Measurements from ENCODE around the gene HSBP1L1. TPM values are rescaled to one million over a fixed set of nuclear protein-coding genes. Genes with fewer than 3 reads are reported as not detected.

The HSBP1L1 gene
- total RNA-seq, 1 experiment from 2014 or later: 56.8 TPM

DNA sequence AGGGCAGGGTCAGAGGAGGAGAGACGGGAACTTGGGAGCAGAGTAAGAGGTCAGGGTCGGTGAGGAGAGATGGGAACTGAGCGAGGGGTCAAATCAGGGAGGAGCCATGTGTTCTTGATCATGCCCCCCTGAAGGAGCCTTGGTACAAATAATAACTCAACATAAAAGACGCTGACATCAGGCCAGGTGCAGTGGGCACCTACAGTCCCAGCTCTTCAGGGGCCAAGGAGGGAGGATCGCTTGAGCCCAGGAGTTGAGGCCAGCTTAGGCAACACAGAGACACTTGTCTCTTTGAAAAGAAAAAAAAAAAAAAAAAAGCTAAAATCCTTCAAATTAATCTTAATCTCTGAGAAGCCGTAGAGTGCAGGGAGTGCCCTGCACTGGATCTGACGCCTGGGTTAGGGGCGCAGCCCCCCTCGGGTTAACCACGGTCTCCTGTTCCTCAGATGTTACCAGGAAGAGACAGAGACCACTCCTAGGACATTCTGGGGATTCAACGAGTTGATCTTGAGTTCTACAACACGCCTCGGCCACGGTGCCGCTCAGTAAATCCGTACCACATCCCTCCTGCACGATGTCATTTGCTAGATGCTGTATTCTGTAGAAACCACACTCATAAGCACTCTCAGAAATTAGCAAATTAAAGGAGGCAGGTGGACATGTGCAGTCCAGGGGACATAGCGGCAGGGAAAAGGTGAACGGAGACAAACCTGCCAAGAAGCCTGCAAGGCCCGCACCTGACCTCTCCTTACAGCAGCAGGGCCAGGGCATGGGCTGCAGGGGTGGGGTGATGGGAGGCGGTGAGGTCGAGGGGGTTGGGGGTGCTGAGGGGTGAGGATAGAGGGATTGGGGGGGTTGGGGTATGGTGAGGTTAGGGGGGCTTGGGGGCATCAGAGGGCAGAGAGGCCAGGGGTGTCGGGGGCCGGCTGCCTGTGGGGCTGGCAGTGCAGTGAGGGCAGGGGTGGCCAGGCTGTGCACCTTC is 42.2 kb upstream of the HSBP1L1 start:
- H3K4me2 ChIP-seq (ENCODE audit: low read length): no peak overlapping the region
- BruUV-seq (replicated peaks): no TSS peak
- no peaks in the 10 kb centered on the region for H3K9me3 ChIP-seq (ENCODE audit: low read length)
- no peak overlapping the region for H3K4me3 ChIP-seq (ENCODE audit: low read length)
- TF ChIP-seq EZH2phosphoT487 (IDR thresholded peaks at IDR 0.05; ENCODE audit: borderline replicate concordance, low read length) (no peak), EZH2 (IDR thresholded peaks at IDR 0.05; ENCODE audit: low read length, unreplicated experiment) (no peak)
- TF ChIP-seq, protein P1, sequence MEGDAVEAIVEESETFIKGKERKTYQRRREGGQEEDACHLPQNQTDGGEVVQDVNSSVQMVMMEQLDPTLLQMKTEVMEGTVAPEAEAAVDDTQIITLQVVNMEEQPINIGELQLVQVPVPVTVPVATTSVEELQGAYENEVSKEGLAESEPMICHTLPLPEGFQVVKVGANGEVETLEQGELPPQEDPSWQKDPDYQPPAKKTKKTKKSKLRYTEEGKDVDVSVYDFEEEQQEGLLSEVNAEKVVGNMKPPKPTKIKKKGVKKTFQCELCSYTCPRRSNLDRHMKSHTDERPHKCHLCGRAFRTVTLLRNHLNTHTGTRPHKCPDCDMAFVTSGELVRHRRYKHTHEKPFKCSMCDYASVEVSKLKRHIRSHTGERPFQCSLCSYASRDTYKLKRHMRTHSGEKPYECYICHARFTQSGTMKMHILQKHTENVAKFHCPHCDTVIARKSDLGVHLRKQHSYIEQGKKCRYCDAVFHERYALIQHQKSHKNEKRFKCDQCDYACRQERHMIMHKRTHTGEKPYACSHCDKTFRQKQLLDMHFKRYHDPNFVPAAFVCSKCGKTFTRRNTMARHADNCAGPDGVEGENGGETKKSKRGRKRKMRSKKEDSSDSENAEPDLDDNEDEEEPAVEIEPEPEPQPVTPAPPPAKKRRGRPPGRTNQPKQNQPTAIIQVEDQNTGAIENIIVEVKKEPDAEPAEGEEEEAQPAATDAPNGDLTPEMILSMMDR (conservative IDR thresholded peaks at IDR 0.05; ENCODE audit: low read depth, low read length): no peak
- CTCF ChIA-PET: no interaction called here
- H3K36me3 ChIP-seq (ENCODE audit: low read depth, low read length): 0 out of 2 replicates have a peak, but pooled peaks cover 12% of the 10 kb centered on the region
- no peak overlapping the region for H2AFZ ChIP-seq (ENCODE audit: low read length)
- no peaks in the 10 kb centered on the region for H3K9me2 ChIP-seq (replicated peaks; ENCODE audit: low read length)
- no peaks in the 10 kb centered on the region for H4K20me1 ChIP-seq (ENCODE audit: low read length)
- H3K9ac ChIP-seq (ENCODE audit: low read length): no peak overlapping the region
- H3K4me1 ChIP-seq (ENCODE audit: insufficient read depth, low read length): no peaks in the 10 kb centered on the region
- no peak for ATAC-seq
- POLR2A ChIA-PET (ENCODE audit: unreplicated experiment): no interaction called here
- intact Hi-C loops (cut with micrococcal nuclease): no loop called here
- DNase-seq: no peak
- no peaks in the 10 kb centered on the region for H3K27me3 ChIP-seq (ENCODE audit: low read length)
- no peaks in the 10 kb centered on the region for H3F3A ChIP-seq (ENCODE audit: low read length, unreplicated experiment)
- no peaks in the 10 kb centered on the region for H3K79me2 ChIP-seq (ENCODE audit: low read length)
- no peak overlapping the region for H3K27ac ChIP-seq (ENCODE audit: low read length)

DNA sequence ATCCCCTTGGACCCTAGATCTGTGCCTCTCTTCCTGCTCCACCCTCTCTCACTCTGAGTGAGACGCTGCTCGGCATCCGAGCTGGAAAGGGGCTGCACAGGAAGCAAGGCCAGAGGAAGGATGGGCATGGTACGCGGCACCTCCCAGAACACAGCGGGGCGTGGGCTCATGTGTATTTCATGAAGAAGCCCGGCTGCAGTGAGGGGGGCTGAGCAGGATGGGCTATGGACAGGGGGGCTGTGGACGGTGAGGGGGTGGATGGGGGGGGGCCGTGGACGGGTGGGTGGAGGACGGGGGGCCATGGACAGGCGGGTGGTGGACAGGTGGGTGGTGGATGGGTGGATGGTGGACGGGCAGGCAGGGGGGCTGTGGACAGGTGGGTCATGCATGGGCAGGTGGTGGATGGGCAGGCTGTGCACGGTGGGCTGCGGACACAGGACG is 41.5 kb upstream of the HSBP1L1 start:
- Histone ChIP-seq H3K4me3 (ENCODE audit: low read length) (no peak overlapping the region), H3K79me2 (ENCODE audit: low read length) (no peaks in the 10 kb centered on the region), H3K9me3 (ENCODE audit: low read length) (no peaks in the 10 kb centered on the region), H3F3A (ENCODE audit: low read length, unreplicated experiment) (no peaks in the 10 kb centered on the region), H3K4me1 (ENCODE audit: insufficient read depth, low read length) (no peaks in the 10 kb centered on the region), H3K4me2 (ENCODE audit: low read length) (no peak overlapping the region), H2AFZ (ENCODE audit: low read length) (no peak overlapping the region), H3K36me3 (ENCODE audit: low read depth, low read length) (0 out of 2 replicates have a peak, but pooled peaks cover 12% of the 10 kb centered on the region), H3K27me3 (ENCODE audit: low read length) (no peaks in the 10 kb centered on the region), H3K9ac (ENCODE audit: low read length) (no peak overlapping the region), H3K27ac (ENCODE audit: low read length) (no peak overlapping the region), H3K9me2 (replicated peaks; ENCODE audit: low read length) (no peaks in the 10 kb centered on the region), H4K20me1 (ENCODE audit: low read length) (no peaks in the 10 kb centered on the region)
- DNase-seq (no peak), ATAC-seq (no peak)
- POLR2A ChIA-PET (ENCODE audit: unreplicated experiment): no interaction called here
- BruUV-seq (replicated peaks): no TSS peak
- intact Hi-C loops (cut with micrococcal nuclease): no loop called here
- TF ChIP-seq, protein P1 (conservative IDR thresholded peaks at IDR 0.05; ENCODE audit: low read depth, low read length): no peak
- TF ChIP-seq EZH2 (IDR thresholded peaks at IDR 0.05; ENCODE audit: low read length, unreplicated experiment) (no peak), EZH2phosphoT487 (IDR thresholded peaks at IDR 0.05; ENCODE audit: borderline replicate concordance, low read length) (no peak)
- CTCF ChIA-PET: no interaction called here

All from PC-3 (cell line).